Fibroblast of lung (primary cell): ENCODE measurements around the gene CCDC85B.

Experiments
- CTCF ChIP-seq, 2 donors: IDR thresholded peaks in 1 of 2; conservative IDR thresholded peaks in 1 of 2; 1 replicate in 1 of 2; 2 replicates in 1 of 2; pipeline ENCODE4 v1.5.1; 2011 to 2012; ENCODE audit warnings: low read length in 2 of 2, control low read depth in 1 of 2, inconsistent platforms in 1 of 2, low read depth in 1 of 2, mild to moderate bottlenecking in 1 of 2
- EZH2 ChIP-seq: IDR thresholded peaks from 2 replicates; pipeline ENCODE4 v1.5.1; 2012; ENCODE audit warnings: low read length, control low read depth, mild to moderate bottlenecking; ENCODE audit errors: missing control alignments

- no peak for TF ChIP-seq CTCF (conservative IDR thresholded peaks at IDR 0.05 in 1 of 2, IDR thresholded peaks at IDR 0.05 in 1 of 2; ENCODE audit: low read depth in 1 of 2, low read length in 2 of 2)
- no peak for TF ChIP-seq EZH2
Observed at GRCh38 chr11:65856689-65857499, 33.6 kb upstream of the CCDC85B start.
